Activated CD8-positive, alpha-beta memory T cell treated with anti-CD3 and anti-CD28 coated beads, Interleukin-2, amount 50 U/mL, for 1 hour (primary cell): Measurements from ENCODE around the gene TUBAL3.
"Not testable (repeated sequence)": the region's sequence is repeated elsewhere in the genome, so short reads cannot be mapped to it uniquely, and the experiment has no call there.

Experiments
- DNase-seq: peaks from one replicate; pipeline ENCODE4 v3.0.0-alpha.2; 2020; ENCODE audit errors: extremely low read depth

Gene TUBAL3

GRCh38 chr10:5423771-5424170, 19.1 kb upstream of the TUBAL3 start:
- no peak for DNase-seq

GRCh38 chr10:5419466-5420094, 15.0 kb upstream of the TUBAL3 start:
- no peak for DNase-seq

GRCh38 chr10:5418584-5418983, 14.0 kb upstream of the TUBAL3 start:
- DNase-seq: no peak

GRCh38 chr10:5416981-5417380, 12.4 kb upstream of the TUBAL3 start:
- DNase-seq: no peak

GRCh38 chr10:5413012-5413938, 8.6 kb upstream of the TUBAL3 start:
- no peak for DNase-seq

GRCh38 chr10:5412277-5412941, 7.8 kb upstream of the TUBAL3 start, which contains the start of gene NET1:
Gene NET1, plus strand, starts transcription at chr10:5412557. Its CDS starts 136 bp downstream, at chr10:5412693.
- DNase-seq: no peak

GRCh38 chr10:5411941-5412276, 7.3 kb upstream of the TUBAL3 start:
- DNase-seq: no peak

- not testable (repeated sequence) for DNase-seq
Measured at GRCh38 chr10:5410787-5411186, 6.2 kb upstream of the TUBAL3 start.

- DNase-seq: no peak
Measured at GRCh38 chr10:5406918-5407317, 2.3 kb upstream of the TUBAL3 start.

GRCh38 chr10:5402798-5403197, 1.8 kb downstream of the TUBAL3 start:
- no peak for DNase-seq

- DNase-seq: no peak
Measured at GRCh38 chr10:5400468-5401240, 4.0 kb downstream of the TUBAL3 start.

- DNase-seq: no peak
Measured at GRCh38 chr10:5399332-5399731, 5.3 kb downstream of the TUBAL3 start.

GRCh38 chr10:5396556-5397300, 7.9 kb downstream of the TUBAL3 start:
- no peak for DNase-seq

GRCh38 chr10:5395168-5395567, 9.5 kb downstream of the TUBAL3 start:
- DNase-seq: no peak

- DNase-seq: no peak
Measured at GRCh38 chr10:5393529-5393928, 11.1 kb downstream of the TUBAL3 start.

GRCh38 chr10:5391790-5392189, 12.8 kb downstream of the TUBAL3 start:
- DNase-seq: no peak

GRCh38 chr10:5390607-5391205, 13.9 kb downstream of the TUBAL3 start:
- DNase-seq: no peak

- no peak for DNase-seq
Measured at GRCh38 chr10:5387169-5387568, 17.5 kb downstream of the TUBAL3 start.

- no peak for DNase-seq
Measured at GRCh38 chr10:5385224-5385623, 19.4 kb downstream of the TUBAL3 start.

- DNase-seq: no peak
Measured at GRCh38 chr10:5381187-5381586, 23.4 kb downstream of the TUBAL3 start.

GRCh38 chr10:5380395-5380794, 24.2 kb downstream of the TUBAL3 start:
- not testable (repeated sequence) for DNase-seq
